ENCODE results near the gene ELAVL3.
"Not testable (repeated sequence)": the region's sequence is repeated elsewhere in the genome, so short reads cannot be mapped to it uniquely, and the experiment has no call there.

Gene ELAVL3

DNA sequence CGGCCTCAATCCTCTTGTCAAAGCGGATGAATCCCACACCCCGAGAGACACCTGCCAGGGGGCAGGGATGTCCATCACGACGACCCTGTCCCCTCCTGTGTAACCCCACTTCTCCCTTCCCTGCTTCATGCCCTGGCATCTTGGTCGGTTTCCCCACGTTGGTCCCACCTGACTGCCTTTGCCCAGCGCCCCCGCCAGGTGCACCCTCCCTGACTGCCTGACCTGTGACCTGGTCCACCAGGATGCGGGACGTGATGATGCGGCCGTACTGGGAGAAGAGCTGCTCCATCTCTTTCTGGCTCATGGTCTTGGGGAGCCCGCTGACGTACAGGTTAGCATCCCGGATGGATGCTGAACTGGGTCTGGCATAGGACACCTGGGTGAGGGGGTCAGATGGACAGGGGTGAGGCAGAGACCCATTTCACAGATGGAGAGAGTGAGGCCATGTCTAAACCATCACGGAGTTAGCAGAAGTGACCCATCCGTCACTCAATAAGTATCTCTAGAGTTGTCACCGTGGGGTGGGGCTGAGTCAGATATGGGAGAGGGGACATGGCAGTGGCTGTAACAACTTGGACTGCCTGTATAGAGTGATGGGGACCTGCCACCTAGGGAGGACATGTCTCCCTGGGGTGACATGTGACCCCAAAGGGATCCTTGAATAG, 22.5 kb downstream of the ELAVL3 start:
- no peak for DNase-seq

DNA sequence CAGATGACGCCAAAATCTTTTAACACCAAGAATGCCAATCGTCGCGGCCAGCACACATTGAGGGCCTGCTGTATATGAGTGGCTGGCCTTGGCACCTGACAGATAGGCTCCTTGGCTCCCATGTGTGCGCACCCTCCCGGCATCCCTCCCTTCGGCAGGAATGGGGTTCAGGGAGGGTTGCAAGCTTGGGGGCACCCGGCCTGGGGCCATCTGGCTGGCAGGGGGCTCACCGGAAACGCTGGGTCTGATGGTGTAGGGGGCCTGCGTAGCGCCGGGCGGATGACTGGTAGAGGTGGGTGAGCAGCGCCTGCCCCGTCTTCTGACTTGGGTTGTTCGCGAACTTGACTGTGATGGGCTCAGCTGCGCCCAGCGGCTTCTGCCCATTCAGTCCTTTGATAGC, 23.0 kb downstream of the ELAVL3 start:
- DNase-seq, result no peak

DNA sequence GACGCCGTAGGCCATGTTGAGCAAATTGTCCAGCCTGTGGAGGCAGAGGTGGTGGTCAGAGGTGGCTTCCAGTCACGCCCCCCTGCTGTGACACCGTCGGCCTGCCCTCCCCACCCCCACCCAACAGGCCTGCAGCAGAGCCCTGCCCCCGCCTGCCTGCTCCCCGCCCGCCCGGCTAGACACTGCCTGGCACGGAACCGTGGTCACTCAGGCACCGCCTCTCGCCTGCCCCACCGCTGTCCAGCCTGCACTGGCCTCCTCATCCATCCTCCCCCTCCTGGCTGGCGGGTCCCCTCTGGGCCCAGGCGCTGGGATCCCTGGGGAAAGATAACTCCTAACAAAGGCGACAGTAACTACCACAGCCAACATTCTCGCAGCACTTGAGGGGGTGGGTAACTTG, 23.7 kb downstream of the ELAVL3 start:
- DNase-seq, result no peak

DNA sequence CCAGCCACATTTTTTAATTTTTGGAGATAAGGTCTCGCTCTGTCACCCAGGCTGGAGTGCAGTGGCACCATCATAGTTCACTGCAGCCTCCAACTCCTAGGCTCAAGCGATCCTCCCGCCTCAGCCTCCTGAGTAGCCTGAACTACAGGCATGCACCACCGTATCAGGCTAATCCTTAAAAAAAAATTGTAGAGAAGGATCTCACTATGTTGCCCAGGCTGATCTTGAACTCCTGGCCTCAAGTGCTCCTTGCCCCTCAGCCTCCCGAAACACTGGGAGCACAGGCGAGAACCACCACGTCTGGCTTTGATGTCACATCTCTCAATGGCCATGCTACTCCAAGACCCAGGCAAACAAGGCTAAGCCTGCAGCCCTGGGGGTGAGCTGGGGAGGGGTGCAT, 24.2 kb downstream of the ELAVL3 start:
- no peak for DNase-seq

DNA sequence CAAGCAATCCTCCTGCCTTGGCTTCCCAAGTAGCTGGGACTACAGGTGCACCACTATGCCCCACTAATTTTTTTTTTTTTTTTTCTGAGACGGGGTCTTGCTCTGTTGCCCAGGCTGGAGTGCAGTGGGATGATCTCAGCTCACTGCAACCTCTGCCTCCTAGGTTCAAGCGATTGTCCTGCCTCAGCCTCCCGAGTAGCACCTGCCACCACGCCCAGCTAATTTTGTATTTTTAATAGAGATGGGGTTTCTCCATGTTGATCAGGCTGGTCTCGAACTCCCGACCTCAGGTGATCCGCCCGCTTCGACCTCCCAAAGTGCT, 25.7 kb downstream of the ELAVL3 start:
- DNase-seq, result not testable (repeated sequence)

DNA sequence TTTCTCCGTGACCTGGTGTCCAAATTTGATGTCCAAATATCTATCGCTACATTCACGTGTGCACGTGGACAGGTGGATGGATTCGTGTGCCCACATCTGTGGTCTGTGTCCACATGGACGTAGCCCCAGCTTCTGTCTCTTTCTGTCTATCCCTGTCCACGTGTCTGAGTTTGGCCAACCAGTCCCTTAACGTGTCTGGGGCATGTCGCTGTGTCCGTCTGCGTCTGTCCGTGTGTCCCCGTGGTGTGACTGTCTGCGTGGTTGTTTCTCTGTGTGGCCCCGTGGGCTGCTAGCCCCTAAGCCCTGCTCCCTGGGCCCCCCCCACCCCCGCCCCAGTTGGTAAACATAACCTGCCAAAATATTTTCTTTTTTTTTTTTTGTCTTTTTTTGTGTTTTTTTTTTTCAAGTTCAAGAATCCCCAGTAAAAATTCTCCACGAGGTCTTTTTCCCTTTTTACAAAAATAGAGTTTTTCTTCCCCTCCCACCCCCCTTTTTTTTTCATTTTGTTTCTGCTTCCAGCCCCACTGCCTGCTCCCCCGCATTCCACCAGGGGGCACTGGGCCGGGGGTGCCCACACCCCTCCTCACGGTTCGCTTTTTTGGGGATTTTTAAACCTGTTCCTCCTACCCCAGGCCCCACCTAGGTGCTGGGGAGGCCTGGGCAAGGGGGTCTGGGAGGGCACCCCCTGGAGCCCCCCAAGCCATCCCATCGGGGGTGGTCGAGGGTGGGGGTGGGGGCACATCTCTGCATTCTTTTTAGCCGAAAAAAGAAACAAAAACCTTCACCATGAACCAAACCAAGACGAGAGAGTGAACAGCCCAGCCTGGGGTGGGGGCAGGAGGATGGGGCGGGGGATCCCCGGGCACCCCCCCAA, 27.1 kb downstream of the ELAVL3 start:
- no peak for DNase-seq

DNA sequence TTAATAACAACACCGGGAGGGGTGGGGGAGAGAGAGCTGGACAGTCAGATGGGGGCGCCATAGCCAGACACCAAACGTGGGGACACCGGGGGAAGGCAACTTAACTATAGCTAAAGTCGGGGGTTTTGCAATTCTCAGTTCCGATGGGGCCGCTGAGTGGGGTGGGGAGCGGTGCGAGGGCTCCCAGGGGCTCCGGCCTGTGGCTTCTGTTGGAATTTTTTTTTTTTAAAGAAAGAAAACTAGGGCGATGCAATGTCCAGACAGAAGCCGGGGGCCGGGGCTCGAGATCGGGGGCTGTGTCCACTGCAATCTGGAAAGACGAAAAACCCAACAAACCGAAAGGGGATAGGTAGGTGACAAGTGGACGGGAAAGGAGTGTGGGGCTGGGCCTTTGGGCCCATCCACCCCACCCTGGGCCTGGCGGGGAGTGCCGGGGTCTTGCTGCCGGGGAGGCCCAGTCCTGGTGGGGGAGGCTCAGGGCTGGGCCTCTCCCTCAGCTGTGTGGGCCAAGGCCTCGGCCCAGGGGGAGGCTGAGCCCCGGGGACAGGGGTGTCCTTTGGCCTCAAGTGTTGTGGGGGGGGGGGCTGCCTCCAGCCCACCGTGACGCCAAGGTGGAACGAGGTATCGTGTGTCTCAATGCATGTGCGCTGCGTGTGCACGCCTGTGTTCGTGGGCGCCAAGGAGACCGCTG, 28.1 kb downstream of the ELAVL3 start:
- DNase-seq, result no peak

DNA sequence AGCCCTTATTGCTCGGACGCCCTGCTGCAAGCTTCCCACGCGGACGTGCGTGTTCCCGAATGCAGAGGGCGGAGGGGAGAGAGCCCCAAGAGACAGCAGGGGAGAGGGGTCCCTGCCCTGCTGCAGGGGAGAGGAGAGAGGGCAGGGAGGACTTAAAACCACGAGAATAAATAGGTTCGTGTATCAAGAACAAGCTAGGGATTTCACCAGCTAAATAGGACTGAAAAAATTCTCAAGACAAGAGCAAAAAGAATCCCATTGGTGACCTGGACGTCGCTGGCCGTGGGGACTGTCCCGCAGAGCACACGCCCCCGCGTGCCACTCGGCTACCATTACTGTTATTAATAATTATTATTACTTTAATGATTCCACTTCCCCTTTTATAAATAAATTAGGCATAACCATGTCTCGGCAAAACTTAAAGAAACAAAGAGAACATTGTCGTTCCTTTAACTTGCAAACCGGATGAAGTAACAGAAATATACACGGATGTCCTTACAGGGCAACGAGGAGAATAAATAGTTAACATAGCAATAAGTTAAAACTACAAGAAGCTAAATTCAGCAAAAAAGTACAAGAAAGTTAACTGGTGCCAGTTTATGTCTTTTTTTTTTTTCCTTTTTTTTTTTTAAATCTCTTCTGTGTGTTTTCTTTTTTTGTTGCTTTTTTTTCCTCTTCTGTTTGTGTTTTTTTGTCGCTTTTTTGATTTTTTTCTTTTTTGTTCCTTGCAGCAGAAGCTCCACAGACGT, 28.8 kb downstream of the ELAVL3 start:
- no peak for DNase-seq

DNA sequence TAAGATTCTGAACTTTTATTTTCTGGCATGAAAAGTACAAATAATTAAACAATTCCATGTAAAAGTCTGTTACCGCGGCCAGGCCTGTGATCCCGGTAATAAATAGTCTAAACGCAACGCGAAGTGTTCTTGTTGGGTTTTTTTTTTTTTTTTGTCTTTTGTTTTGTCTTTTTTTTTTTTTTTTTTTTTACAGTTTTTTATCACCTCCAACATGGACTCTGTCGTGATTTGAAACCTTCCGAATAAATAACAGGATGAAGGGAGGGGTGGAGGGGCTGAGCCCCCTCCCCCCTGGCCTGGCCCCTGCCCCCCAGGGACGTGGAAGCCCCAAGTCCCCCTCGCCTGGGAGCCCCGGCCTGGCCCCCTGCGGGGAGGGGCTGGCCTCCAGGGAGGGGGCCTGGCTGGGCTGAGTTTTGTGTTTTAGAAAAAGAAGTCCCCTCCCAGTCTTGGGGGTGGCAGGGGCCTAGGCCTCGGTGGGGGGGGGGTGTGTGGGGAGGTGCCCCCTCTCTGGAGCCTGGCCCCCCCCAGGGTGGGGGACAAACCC, 29.4 kb downstream of the ELAVL3 start:
- no peak for DNase-seq

DNA sequence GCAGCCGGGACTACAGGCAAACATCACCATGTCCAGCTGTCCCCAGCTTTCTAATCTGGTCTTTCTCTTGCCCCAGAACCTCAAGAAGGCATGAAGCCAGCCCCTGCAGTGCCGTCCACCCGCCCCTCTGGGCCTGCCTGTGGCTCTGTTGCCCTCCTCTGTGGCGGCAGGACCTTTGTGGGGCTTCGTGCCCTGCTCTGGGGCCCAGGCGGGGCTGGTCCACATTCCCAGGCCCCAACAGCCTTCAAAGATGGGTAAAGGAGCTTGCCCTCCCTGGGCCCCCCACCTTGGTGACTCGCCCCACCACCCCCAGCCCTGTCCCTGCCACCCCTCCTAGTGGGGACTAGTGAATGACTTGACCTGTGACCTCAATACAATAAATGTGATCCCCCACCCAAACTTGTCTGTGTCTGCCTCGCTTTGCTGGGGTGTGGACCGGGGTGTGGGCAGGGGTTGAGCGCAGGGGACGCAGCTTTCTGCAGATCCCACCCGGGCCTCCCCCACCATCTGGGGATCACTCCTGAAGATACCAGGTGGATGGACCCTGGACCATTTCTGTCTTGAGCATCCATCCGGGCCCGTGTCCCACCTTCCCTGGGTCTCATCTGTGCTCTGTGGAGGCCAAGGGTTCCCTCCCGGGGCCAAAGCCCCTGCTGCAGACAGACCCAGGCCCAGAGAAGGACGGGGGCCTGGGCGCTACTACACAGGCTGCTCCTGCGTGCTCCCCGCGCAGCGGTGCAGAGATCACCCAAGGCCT, 30.1 kb downstream of the ELAVL3 start:
- no peak for DNase-seq

DNA sequence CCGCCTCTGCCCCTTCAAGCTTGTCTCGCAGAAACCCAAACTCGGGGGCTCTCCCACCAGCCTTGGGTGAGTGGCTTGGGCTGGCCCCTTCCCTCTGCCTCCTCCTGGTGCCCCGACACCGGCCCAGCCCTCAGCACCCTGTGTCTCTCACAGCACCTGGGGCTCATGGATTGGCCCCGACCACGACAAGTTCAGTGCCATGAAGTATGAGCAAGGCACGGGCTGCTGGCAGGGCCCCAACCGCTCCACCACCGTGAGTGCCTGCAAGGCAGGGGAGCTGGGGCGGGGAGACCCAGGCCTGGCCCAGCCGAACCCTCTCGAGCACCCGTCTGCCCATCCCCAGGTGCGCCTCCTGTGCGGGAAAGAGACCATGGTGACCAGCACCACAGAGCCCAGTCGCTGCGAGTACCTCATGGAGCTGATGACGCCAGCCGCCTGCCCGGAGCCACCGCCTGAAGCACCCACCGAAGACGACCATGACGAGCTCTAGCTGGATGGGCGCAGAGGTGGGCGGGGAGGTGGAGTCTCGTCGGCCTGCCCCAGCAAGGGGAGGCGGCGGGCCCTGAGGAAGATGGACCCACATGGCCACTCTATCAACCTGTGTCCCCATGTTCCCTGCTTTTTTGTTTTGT, 31.8 kb downstream of the ELAVL3 start:
- DNase-seq, result no peak

DNA sequence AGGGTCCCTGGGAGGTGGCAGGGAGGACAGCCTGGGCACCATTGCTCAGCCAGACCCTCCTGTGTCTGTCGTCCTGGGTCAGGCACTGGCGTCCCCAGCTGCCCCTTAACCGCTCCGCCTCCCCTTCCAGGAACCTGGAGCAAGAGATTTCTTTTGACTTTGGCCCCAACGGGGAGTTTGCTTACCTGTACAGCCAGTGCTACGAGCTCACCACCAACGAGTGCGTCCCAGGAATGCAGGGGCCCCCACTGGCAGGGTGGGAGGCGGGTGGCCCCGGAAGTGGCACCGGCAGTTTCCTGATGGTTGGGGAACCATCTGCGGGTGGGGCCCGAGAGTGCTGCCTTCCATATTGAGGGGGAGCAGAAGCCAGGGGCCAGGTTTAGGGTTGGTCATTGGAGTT, 32.4 kb downstream of the ELAVL3 start:
- DNase-seq, result no peak

DNA sequence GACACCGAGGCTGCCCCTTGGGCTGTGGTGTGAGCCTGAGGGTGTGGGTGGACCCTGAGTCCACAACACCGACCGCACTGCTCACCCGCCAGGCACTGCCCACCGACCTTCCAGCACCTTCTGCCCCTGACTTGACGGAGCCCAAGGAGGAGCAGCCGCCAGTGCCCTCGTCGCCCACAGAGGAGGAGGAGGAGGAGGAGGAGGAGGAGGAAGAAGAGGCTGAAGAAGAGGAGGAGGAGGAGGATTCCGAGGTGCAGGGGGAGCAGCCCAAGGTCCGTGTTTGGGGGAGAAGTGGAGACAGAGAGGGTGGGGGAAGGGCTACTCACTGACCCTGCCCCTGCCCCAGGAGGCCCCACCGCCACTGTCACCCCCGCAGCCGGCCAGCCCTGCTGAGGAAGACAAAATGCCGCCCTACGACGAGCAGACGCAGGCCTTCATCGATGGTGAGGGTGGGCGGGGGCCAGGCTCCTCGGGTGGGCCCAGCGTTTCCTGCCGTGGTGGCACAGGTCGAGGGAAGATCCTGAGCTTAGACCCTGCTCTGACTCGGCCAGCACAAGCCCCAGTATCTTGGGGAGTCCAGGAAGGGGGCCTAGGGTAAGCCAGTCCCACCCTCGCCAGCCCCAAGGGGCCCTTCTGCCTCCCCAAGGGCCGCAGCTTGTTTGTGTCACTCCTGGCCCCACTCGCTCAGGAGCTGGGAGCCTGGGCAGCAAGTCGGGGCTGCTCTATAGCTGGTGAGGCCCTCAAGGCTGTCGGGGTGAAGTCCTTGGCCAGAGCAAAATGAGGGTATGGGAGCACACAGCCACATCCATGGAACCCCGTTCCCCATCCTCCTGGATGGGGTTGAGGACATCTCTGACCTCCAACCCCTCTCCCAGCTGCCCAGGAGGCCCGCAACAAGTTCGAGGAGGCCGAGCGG, 33.2 kb downstream of the ELAVL3 start:
- no peak for DNase-seq

DNA sequence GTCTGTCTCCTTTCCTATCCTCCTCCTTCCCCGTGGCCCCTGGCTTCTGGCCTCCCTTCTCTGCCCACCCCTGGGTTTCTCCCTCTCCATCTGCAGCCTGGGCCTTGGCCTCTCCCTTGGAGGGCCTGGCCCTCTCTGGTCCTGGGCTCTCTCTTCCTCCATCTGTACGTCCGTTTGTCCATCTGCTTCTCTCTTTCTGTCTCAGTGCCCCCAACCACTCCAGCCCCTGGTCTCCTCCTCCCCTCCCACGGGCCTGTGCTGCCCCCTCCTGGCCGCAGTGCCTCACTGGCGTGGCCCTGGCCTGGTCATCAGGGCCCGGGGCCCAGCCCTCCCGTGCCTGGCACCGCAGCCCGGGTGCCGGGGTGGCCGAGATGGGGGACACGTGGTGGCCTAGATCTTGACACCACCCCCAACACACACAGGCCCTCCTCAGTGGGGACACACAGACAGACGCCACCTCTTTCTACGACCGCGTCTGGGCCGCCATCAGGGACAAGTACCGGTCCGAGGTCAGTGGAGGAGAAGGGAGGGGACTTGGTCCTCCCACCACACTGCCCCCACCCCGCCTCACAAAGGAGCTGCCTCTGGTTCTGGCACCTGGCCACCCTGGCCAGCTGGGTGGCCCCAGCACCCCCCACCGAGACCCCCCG, 34.1 kb downstream of the ELAVL3 start:
- no peak for DNase-seq

DNA sequence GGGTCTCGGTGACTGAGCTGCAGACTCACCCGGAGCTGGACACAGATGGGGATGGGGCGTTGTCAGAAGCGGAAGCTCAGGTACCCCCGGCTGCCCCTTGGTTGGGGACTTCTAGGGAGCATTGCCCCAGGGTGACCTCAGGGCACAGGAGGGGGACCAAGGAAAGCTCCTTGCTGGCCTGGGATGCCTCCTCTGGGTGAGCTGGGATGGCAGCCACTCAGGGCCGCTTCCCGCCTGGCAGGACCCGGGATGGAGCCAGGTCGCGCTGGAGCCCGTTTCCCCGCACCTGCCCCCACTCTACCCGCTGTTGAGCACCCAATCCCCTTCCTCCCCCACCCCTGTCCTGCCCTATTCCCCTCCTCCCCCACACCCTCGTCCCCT, 34.6 kb downstream of the ELAVL3 start:
- DNase-seq, result no peak

DNA sequence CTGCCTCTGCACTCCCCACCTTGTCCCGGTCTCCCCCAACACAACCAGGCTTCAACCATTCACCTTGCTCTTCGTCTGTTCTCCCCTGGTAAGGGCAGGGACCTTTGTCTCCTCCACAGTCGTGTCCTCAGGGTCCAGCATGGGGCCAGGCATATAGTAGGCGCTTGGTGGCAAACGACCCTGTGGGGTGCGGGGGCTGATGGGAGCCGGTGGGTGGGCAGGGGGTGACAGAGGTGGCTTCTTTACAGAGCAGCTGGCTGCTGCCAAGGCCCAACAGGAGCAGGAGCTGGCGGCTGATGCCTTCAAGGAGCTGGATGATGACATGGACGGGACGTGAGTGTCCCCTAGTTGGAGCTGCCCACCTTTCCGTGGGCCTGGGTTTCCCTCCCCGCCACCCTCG, 35.7 kb downstream of the ELAVL3 start:
- no peak for DNase-seq

DNA sequence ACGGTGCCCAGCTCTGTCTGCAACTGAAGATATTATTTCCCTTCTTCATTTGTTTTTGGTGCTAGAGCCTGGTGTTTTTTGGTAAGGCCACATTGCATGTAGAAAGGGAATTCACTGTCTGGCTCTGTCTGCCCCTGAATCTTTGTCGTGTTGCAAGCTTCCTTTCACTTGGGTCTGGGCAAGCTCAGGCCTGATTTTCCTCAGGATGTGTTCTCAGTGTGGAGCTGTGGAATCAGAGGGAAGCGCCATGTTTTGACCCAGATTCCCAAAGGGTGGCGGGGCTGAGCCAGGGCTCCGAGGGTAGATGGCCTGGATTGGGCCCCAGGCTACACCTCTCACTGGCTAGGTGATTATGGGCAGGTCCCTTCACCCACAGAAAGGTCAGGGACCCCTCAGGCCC, 36.8 kb downstream of the ELAVL3 start:
- DNase-seq, result no peak

DNA sequence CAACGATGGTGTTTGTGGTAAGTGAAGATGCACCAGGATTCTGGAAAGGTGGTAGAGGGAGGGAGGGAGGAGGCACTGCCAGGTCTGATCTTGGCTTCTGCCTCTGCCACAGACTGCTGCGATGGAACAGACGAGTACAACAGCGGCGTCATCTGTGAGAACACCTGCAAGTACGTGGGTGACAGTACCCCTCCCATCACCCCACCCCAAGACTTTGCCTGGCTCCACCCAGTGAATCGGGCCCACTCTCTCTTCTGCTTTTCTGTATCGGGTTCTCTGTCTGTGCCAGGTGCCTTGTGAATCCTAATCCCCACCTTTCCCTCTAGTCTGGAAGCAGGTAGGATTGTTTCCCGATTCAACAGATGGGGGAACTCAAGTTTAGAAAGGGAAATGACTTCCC, 42.9 kb downstream of the ELAVL3 start:
- no peak for DNase-seq

DNA sequence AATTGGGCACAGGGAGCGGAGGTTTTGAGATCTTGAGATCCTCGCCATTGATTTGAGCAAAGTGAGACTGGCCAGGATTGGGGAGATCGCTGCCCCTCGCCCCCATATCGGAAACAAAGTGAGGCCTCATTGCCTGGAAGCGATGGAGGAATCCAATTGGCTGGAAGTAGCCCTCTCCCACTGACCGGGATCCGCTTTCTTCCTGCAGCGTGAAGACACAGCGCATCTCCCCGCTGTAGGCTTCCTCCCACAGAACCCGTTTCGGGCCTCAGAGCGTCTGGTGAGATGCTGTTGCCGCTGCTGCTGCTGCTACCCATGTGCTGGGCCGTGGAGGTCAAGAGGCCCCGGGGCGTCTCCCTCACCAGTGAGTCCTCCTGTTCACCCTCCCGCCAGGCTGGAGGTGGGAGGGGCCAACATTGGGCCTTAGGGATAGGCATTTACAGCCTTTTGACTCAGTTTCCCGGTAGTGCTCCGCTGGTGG, 45.0 kb downstream of the ELAVL3 start:
- DNase-seq, result no peak

All from NCI-H1436 treated with DMSO at 0.1 percent for 48 hours (cell line).